Measurements from ENCODE around the gene KRT86.
"Not testable (repeated sequence)": the region's sequence is repeated elsewhere in the genome, so short reads cannot be mapped to it uniquely, and the experiment has no call there.

KRT86 gene

GRCh38 chr12:52343550-52343949 is 69.1 kb downstream of the KRT86 start:
- no peak for DNase-seq

GRCh38 chr12:52344111-52344510 is 69.7 kb downstream of the KRT86 start:
- DNase-seq: no peak

GRCh38 chr12:52345041-52345440 is 70.6 kb downstream of the KRT86 start:
- not testable (repeated sequence) for DNase-seq

GRCh38 chr12:52346593-52346992 is 72.1 kb downstream of the KRT86 start:
- DNase-seq: no peak

- no peak for DNase-seq
Measured at GRCh38 chr12:52347016-52347415, 72.6 kb downstream of the KRT86 start.

- no peak for DNase-seq
Measured at GRCh38 chr12:52347551-52348510, 73.4 kb downstream of the KRT86 start.

GRCh38 chr12:52349196-52349595 is 74.8 kb downstream of the KRT86 start:
- DNase-seq: no peak

GRCh38 chr12:52350021-52350620 is 75.7 kb downstream of the KRT86 start:
- no peak for DNase-seq

GRCh38 chr12:52350786-52351185 is 76.3 kb downstream of the KRT86 start:
- DNase-seq: no peak

GRCh38 chr12:52351196-52352059 is 77.0 kb downstream of the KRT86 start:
- DNase-seq: no peak

- no peak for DNase-seq
Measured at GRCh38 chr12:52352951-52353350, 78.5 kb downstream of the KRT86 start.

- no peak for DNase-seq
Measured at GRCh38 chr12:52353766-52354165, 79.3 kb downstream of the KRT86 start.

GRCh38 chr12:52354200-52354599 is 79.8 kb downstream of the KRT86 start:
- no peak for DNase-seq

- no peak for DNase-seq
Measured at GRCh38 chr12:52355176-52355575, 80.7 kb downstream of the KRT86 start.

GRCh38 chr12:52356031-52356761 is 81.8 kb downstream of the KRT86 start:
- DNase-seq: no peak

GRCh38 chr12:52356762-52357580 is 82.5 kb downstream of the KRT86 start:
- DNase-seq: no peak

Measured in NCI-H526 (cell line).